D721Med (cell line): ENCODE results near the gene SH2D3A.

Experiments used
- DNase-seq: peaks from one replicate; pipeline ENCODE4 v3.0.0; 2011; ENCODE audit warnings: low spot score; ENCODE audit not compliant: insufficient read length
- FAIRE-seq: peaks from 2 replicates; lab custom pipeline; 2011; peaks lifted over from hg19 to GRCh38; lab: Jason Lieb, UNC
- TF ChIP-seq, protein P1 (sequence below): IDR thresholded peaks from 2 replicates; pipeline ENCODE4 v1.5.1; 2012; ENCODE audit warnings: mild to moderate bottlenecking, control low read depth; ENCODE audit not compliant: insufficient read depth; ENCODE audit errors: missing control alignments

SH2D3A gene

GRCh38 chr19:6745965-6746364 is 21.3 kb downstream of the SH2D3A start:
- FAIRE-seq: no peak
- no peak for DNase-seq
- TF ChIP-seq, protein P1, sequence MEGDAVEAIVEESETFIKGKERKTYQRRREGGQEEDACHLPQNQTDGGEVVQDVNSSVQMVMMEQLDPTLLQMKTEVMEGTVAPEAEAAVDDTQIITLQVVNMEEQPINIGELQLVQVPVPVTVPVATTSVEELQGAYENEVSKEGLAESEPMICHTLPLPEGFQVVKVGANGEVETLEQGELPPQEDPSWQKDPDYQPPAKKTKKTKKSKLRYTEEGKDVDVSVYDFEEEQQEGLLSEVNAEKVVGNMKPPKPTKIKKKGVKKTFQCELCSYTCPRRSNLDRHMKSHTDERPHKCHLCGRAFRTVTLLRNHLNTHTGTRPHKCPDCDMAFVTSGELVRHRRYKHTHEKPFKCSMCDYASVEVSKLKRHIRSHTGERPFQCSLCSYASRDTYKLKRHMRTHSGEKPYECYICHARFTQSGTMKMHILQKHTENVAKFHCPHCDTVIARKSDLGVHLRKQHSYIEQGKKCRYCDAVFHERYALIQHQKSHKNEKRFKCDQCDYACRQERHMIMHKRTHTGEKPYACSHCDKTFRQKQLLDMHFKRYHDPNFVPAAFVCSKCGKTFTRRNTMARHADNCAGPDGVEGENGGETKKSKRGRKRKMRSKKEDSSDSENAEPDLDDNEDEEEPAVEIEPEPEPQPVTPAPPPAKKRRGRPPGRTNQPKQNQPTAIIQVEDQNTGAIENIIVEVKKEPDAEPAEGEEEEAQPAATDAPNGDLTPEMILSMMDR: no peak

DNA sequence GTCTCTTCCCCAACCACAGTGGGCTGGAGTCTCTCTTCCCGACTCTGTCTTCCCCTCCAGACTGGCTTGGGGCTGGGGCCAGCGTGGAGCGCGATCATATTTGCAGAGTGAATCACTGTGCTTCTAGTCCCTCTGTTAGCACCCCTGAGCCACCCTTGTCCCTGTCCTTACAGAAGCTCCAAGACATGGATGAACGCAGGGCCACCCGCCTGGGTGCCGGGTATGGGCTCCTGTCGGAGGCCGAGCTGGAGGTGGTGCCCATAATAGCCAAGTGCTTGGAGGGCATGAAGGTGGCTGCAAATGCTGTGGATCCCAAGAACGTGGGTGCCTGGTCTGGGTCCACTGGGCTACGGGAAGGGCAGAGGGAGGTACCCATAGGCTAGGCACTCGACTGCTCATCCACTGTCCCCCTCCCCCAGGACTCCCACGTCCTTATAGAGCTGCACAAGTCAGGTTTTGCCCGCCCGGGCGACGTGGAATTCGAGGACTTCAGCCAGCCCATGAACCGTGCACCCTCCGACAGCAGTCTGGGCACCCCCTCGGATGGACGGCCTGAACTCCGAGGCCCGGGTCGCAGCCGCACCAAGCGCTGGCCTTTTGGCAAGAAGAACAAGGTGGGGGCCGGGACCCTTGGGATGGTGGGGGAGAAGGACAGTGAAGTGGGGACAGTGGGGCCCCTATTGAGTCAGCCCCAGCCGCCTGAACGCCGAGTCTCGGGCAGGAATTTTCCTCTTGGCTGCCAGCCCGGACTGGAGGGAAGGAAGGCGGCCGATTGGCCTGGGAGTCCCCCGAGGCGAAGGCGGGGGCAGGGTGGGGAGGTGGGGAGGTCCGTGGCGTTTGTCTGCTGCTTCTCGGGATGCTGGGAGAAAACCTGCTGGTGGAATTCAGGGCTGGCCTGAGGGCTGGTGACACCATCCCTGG is 22.6 kb downstream of the SH2D3A start:
- TF ChIP-seq, protein P1: no peak
- DNase-seq: no peak

GRCh38 chr19:6743714-6744380 is 23.4 kb downstream of the SH2D3A start:
- FAIRE-seq: no peak
- TF ChIP-seq, protein P1: no peak

More for the DNA sequence above, 22.6 kb downstream of the SH2D3A start:
- FAIRE-seq: no peak

DNA sequence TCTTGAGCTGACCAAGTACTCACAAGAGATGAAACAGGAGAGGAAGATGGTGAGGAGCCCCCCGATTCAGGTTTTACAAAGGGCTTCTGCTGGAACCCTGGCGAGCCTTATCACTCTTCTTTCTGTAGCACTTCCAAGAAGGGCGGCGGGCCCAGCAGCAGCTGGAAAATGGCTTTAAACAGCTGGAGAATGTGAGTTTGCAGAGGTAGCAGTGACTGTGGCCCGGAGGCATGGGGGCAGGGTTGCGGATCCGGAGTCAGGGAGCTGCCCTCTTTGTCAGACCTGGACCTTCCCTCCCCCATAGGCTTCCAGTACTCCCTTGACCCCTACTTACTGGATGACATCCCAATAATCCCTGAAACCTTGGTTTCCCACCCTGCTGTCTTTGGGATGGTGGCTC is 24.2 kb downstream of the SH2D3A start:
- no peak for FAIRE-seq
- DNase-seq: no peak
- TF ChIP-seq, protein P1: no peak

More at GRCh38 chr19:6743714-6744380, 23.4 kb downstream of the SH2D3A start:
- no peak for DNase-seq

DNA sequence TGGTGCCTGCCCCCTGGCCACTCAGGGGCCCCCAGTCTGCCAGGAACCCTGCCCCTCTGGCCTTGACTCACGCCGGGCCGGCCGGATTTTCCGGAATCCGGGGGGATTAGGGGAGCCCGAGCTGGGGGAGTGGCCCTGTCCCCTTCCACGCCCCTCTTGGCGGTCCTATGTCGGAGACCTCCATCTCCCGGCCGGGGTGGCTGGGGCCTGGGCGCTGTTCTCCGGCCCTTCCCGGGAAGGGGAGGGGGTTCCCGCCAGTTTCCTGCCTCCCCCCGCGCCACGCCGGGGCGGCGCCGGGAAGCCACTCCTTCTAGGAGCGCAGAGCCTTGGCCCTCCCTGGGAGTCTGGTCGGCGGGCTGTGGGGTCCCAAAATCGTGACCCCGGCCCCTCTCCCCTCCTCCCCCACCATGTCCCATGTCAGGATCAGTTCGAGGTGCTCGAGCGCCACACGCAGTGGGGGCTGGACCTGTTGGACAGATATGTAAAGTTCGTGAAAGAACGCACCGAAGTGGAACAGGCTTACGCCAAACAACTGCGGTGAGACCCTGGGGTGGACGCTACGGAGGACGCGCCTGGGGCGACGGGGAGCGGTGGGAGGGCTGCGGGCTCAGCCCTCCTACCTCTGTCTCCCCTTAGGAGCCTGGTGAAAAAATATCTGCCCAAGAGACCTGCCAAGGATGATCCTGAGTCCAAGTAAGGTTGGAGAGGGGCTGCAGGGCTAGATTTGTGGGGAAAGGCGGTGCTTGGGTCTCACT is 26.5 kb downstream of the SH2D3A start:
- no peak for DNase-seq
- TF ChIP-seq, protein P1: no peak
- FAIRE-seq: no peak

- TF ChIP-seq, protein P1: no peak
- no peak for DNase-seq
These were observed 27.2 kb downstream of the SH2D3A start for GRCh38 chr19:6739883-6740588.

More at GRCh38 chr19:6739883-6740588, 27.2 kb downstream of the SH2D3A start:
- FAIRE-seq: no peak
